ENCODE measurements around the gene GABRD.

GABRD gene

DNA sequence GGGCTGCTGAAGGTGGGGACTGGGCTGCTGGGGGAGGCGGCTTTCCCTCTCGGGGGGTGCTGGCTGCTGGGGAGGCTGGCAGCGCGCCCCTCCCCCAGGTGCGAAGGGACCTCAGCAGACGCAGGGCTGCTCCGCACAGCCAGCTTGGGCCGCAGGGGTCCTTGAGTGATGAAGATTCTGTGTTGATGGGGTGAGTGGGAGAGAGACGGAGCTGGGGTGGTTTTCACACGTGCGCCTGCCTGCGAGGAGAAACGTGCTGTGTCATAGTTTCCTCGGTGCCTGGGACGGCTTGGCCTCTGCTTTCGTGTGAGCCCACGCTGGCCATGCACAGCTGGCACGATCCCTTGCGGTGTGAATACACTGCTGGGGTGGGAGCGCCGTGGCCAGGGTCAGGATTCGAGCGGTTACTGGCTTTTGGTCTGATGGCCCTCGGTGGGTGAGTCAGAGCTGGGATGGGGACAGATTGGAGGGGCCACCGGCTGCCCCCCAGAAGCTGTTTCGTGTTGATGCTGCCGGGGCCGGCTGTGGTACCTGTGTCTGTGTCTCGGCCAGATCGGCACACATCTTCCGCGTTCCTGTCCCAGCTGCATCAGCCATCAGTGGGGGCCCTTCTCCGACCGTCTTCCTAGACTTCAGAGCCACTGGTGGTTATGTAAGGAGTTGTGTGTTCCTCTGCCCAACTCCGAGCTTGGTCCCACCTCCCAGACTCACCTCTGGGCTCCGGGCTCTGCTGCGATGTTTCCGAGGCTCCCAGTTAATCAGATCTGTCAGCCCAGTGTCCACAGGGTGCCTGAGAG lies 56.0 kb downstream of the GABRD start:
- DNase-seq (ENCODE audit: extremely low read depth, low read depth), result no peak
- TF ChIP-seq, protein P1, sequence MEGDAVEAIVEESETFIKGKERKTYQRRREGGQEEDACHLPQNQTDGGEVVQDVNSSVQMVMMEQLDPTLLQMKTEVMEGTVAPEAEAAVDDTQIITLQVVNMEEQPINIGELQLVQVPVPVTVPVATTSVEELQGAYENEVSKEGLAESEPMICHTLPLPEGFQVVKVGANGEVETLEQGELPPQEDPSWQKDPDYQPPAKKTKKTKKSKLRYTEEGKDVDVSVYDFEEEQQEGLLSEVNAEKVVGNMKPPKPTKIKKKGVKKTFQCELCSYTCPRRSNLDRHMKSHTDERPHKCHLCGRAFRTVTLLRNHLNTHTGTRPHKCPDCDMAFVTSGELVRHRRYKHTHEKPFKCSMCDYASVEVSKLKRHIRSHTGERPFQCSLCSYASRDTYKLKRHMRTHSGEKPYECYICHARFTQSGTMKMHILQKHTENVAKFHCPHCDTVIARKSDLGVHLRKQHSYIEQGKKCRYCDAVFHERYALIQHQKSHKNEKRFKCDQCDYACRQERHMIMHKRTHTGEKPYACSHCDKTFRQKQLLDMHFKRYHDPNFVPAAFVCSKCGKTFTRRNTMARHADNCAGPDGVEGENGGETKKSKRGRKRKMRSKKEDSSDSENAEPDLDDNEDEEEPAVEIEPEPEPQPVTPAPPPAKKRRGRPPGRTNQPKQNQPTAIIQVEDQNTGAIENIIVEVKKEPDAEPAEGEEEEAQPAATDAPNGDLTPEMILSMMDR (IDR thresholded peaks at IDR 0.05; ENCODE audit: low read depth, low read length), result no peak

DNA sequence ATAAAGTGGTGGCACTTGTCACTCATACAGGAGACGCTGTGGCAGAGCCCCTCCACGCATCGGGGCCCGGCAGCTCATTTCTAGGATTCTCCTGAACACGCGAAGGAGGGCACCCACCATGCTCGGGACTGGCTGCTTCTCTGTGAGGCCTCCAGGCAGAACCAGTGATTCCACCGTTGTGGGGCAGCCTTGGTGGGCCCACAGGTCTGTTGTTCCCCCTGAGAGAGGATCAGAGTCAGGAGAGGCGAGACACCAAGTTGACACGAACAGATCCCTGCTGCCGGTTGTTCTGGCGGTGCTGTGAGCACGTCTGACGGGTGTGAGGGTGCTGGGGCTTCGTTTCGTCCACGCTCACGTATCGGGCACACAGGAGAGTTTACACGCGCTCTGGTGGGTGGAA lies 57.7 kb downstream of the GABRD start:
- TF ChIP-seq, protein P1 (IDR thresholded peaks at IDR 0.05; ENCODE audit: low read depth, low read length), result no peak

DNA sequence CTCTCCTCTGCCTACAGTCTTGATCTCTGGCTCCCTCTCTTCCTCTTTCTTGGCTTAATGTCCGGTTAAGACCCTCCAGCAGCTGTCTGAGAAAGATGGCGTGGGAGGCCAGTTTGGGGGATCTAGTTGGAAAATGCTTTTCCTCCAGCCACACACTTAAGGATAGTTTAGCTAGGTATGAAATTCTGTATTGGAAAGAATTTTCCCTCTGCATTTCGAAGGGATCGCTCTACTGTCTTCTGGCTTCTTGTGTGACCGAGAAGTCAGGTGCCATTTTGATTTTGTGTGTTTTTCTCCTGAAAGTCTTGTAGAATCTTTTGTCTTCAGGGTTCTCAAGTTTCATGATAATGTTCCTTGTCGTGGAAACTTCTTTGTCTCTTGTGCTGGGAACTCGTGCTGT lies 59.0 kb downstream of the GABRD start:
- TF ChIP-seq, protein P1 (IDR thresholded peaks at IDR 0.05; ENCODE audit: low read depth, low read length), result no peak
- no peak for DNase-seq (ENCODE audit: extremely low read depth, low read depth)

More for the DNA sequence above, 57.7 kb downstream of the GABRD start:
- DNase-seq (ENCODE audit: extremely low read depth, low read depth), result no peak

DNA sequence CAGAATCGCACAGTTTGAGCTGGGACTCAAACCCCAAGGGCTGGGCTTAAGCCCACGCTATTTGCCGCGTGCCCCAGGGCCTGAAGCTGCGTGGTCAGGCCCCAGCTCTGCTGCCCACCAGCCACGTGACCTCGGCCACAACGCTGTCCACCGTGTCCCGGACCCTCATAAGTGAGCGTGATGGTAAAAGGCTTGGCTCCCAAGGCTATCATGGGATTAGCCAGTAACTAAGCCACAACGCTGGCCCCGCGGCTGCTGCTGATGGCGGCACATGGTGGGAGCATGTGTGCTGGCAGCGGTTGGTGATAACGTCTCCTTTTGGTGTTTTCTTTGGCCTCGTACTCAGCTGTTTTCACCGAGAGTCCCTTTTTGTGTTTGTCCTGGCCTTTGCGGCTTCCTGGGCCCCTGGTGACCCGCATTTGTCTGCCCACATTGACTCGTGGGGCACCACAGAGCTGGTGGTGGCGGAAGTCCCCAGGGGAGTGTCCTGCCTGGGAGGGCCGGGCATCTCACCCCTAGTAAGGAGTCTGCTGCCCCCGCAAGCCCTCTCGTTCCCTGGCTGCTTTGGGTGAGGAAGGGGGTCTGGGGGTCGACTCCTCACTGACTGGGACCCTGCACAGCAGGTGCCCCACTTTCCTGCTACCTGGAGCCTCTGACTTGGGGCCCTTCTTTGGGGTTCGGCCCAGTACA lies 60.4 kb downstream of the GABRD start:
- TF ChIP-seq, protein P1 (IDR thresholded peaks at IDR 0.05; ENCODE audit: low read depth, low read length), result no peak
- no peak for DNase-seq (ENCODE audit: extremely low read depth, low read depth)

DNA sequence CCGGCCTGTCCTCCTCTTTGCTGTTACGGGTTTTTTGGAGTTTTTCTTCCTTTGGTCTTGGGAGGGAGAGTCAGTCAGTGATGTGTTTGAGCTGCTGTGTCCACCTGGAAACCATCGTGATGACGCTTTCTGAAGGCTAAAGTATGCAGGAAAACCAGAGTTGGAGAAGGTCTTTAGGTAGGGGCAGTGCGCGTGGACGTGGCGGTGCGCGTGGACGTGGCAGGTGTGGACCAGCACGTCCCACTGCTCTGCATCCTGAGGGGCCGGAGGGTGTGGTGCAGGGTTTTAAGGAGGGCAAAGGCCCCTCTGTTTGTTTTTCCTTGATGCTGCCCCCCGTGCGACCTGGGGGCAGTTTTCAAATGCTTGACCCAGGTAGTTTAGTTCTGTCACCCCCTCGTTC lies 61.0 kb downstream of the GABRD start:
- no peak for DNase-seq (ENCODE audit: extremely low read depth, low read depth)

More for the DNA sequence above, 61.0 kb downstream of the GABRD start:
- TF ChIP-seq, protein P1 (IDR thresholded peaks at IDR 0.05; ENCODE audit: low read depth, low read length), result no peak
